Activated CD8-positive, alpha-beta memory T cell treated with anti-CD3 and anti-CD28 coated beads for 1 hour (primary cell): ENCODE results near the gene DUSP16.
"Not testable (repeated sequence)": the region's sequence is repeated elsewhere in the genome, so short reads cannot be mapped to it uniquely, and the experiment has no call there.

Experiments
- DNase-seq, 2 donors: peaks; one replicate each; pipeline ENCODE4 v3.0.0-alpha.2; 2020; ENCODE audit warnings: low read depth in 1 of 2; ENCODE audit errors: extremely low read depth in 1 of 2

DUSP16 gene

GRCh38 chr12:12548713-12549112 is 13.9 kb downstream of the DUSP16 start:
- DNase-seq = no peak

- DNase-seq = no peak
Observed at GRCh38 chr12:12546314-12546772, 16.3 kb downstream of the DUSP16 start.

DNA sequence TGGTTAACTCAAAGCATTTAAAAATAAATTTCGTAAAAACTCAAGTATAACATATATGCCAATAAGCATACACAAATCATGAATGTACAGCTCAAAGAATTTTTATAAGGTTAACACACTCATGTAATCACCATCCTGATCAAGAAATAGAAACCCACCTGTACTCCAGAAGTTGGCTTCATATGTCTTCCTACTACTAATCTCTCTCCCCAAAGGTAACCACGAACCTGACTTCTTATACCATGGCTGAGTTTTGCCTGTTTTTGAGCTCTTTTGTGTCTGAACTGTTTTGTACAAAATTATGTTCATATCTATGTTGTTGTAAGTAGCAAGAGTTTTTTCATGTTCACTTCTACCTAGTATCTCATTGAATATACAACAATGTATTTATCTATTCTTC is 18.7 kb downstream of the DUSP16 start:
- no peak for DNase-seq

DNA sequence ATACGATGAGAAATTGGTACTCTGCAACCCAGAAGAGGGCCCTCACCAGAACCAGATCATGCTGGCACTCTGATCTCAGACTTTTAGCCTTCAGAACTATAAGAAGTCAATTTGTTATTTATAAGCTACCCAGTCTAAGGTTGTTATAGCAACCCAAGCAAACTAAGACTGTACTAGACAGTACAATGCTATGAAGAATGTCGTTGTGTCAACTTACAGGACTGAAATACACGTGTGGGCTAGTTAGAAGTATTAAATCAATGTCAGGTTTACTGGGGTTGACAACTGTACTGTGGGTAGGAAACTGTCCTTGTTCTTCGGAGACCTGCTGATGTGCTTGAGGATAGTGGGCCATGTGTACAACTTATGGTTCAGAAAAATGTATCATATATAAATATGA is 19.7 kb downstream of the DUSP16 start:
- DNase-seq = no peak

DNA sequence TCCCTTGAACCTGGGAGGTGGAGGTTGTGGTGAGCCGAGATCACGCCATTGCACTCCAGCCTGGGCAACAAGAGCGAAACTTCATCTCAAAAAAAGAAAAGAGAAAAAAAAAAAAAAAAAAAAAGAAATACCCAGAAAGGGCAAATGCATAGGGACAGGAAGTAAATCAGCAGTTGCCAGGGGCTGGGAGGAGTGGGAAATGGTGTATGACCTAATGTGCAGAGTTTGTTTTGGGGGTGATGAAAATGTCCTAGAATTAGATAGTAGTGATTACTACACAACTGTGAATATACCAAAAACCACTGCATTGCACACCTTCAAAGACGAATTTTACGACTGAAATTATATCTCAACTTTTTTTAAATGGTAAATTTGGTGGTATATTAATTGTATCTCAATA is 20.4 kb downstream of the DUSP16 start:
- DNase-seq = no peak

- no peak for DNase-seq
Observed at GRCh38 chr12:12541782-12542181, 20.9 kb downstream of the DUSP16 start.

- no peak for DNase-seq
Observed at GRCh38 chr12:12540261-12541013, 22.2 kb downstream of the DUSP16 start.

DNA sequence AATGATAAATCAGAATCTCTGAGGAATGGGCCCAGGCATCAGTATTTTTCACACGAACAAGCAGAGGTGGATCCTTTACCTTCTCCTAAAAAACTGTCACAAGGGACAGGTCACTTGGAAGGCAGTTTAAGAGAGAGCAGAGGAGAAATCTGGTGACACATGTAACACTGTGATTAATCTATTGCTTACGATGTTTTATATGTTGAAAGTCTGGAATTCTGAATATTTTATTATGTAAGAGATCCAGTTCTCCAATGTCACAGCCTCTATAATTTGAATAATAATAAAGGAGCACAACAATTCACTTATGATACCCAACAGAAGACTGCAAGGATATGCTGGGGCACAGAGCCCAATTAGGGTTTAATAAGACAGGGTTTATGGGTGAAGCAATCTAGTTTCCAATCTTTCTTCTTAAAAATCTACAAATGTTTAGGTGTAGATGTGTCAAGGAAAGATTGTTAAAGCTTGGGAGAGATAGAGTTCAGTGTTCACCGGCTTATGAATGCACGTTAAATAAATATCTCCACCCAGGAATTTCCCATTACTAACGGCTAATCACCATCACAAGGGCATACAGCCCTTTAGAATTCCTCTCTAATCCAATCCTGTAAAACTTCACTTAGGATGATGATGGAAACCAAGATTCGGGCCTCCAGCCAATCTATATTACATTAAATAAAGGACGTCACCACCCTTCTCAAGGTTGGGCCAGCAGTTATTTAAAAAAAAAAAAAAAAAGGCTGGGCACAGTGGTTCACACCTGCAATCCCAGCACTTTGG is 23.4 kb downstream of the DUSP16 start:
- DNase-seq = no peak

DNA sequence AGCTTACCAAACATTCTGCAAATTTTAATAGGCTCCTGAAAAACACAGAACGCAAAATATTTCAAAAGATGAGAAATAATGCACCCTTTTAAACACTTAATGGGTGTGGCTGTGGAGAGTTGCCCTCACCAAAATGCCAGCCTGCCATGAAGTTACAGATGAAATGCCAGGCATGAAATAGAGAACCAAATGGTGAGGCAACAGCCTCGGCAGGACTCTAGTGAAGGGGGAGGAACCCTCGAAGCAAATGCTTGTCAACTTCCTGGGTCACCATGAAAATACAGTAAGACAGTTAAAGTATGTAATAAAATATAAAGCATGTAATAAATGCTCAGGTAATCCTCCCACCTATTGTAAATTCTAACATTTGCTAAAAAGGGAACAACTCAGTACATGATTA is 24.1 kb downstream of the DUSP16 start:
- no peak for DNase-seq

DNA sequence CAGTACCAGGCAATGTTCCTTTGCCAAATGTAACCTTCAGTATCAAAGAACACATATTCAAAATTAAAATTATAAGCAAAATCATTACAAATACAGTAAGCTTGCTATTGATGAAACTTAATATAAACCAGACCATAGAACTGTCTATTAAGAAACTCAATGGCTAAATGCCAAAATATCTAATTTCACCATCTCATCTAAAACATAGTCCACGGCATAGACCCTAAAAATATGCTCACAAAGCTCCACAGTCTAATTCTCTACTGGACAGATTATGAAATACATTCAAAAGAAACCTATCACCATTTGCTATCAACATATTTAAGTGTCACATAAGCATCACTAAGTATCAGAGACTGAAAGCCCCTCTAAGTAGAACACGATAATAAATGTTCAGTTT is 25.2 kb downstream of the DUSP16 start:
- no peak for DNase-seq

GRCh38 chr12:12534975-12535374 is 27.7 kb downstream of the DUSP16 start:
- DNase-seq = no peak

GRCh38 chr12:12534166-12534866 is 28.3 kb downstream of the DUSP16 start:
- no peak for DNase-seq

- no peak for DNase-seq
Observed at GRCh38 chr12:12533238-12533829, 29.3 kb downstream of the DUSP16 start.

DNA sequence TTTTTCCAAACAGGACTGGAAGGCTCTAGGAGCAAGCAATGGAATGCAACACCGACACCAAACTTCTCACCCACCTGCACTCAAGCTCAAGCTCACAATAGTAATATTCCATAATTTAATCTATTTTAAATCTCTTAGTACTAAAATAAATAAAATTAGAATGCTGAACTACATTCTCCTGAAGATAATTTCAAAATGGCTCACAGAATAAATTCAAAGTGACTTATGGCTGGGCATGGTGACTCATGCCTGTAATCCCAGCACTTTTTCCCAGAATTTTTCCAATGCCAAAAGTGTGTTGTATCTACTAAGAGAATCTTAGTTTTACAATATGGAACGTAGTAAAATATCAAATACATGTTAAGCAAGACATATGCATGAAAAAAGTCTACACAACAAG is 31.5 kb downstream of the DUSP16 start:
- DNase-seq = no peak

DNA sequence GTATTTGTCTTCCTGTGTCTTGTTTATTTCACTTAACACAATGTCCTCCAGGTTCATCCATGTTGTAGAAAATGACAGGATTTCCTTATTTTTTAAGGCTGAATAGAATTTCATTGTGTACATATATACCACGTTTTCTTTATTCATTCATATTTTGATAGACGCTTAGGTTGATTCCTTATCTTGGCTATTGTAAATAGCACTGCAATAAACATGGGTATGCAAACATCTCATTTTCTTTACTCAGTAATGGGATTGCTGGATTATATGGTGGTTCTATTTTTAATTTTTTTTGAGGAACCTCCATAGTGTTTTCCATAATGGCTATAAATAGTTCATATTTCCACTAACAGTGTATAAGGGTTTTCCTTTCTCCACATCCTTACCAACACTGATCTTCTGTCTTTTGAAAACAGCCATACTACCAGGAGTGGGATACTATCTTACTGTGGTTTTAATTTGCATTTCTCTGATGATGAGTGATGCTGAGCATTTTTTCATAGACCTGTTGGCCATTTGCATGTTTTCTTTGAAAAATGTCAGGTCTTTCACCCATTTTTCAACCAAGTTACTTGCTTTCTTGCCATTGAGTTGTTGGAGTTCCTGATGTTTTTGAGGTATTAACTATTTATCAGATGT is 32.8 kb downstream of the DUSP16 start:
- DNase-seq = no peak

GRCh38 chr12:12528361-12529270 is 34.0 kb downstream of the DUSP16 start:
- DNase-seq = no peak

DNA sequence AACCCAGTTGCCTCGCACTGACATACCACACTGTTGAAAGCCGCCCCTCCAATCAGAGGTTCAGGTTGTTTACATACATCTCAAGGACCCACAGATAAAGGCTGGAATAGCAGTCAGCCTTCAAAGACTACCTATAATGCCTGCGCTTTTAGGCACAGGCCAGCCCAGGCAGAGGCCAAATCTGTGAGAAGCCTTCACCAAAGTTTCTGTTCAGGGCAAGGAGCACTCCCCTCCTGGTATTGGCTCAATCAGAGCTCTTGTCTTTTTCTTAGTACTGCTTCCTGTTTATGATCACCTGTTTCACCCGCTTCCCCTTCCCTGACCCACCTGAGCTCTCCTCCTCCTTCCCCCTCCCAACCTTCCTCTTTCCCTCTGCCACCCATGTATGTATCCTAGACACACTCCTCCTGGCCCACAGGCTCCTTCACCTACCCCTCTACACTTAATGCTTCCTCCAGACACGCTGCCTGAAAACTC is 34.8 kb downstream of the DUSP16 start:
- no peak for DNase-seq

- no peak for DNase-seq
Observed at GRCh38 chr12:12524128-12524527, 38.5 kb downstream of the DUSP16 start.

GRCh38 chr12:12523229-12523628 is 39.4 kb downstream of the DUSP16 start:
- DNase-seq = no peak

- not testable (repeated sequence) for DNase-seq
Observed at GRCh38 chr12:12522657-12523056, 40.0 kb downstream of the DUSP16 start.
